K562 (cell line): ENCODE data around the gene IKBKE.

Experiments
- CTCF ChIP-seq, 3 experiments: IDR thresholded peaks in 2 of 3; conservative IDR thresholded peaks in 1 of 3; 2 replicates each; pipeline ENCODE4 v1.5.1; 2011 to 2012; ENCODE audit warnings: low read length in 3 of 3, mild to moderate bottlenecking in 3 of 3, control low read depth in 2 of 3, improper control_type of control experiment in 1 of 3, inconsistent platforms in 1 of 3, low read depth in 1 of 3, mixed read lengths in 1 of 3, moderate library complexity in 1 of 3; ENCODE audit not compliant: insufficient read depth in 2 of 3
- EGR1 ChIP-seq: fragments of 450-650 bp; conservative IDR thresholded peaks from 2 replicates; pipeline ENCODE4 v1.6.1; 2017; ENCODE audit warnings: mild to moderate bottlenecking
- KDM1A ChIP-seq, 2 experiments: fragments of 450-650 bp; IDR thresholded peaks; 2 replicates each; pipeline ENCODE4 v1.6.1; 2016; ENCODE audit warnings: mild to moderate bottlenecking in 2 of 2
- PCBP1 ChIP-seq: fragments of 200-400 bp; formaldehyde crosslinking; IDR thresholded peaks from 2 replicates; pipeline ENCODE4 v1.6.1; 2018; ENCODE audit warnings: mild to moderate bottlenecking, low read depth, low read length; ENCODE audit not compliant: poor library complexity, severe bottlenecking
- ZNF121 ChIP-seq: sonication (generic); formaldehyde crosslinking; conservative IDR thresholded peaks from 2 replicates; pipeline ENCODE4 v1.8.0; 2022; ENCODE audit warnings: missing genetic modification reagents
- ZSCAN29 ChIP-seq: fragments of 450-650 bp; IDR thresholded peaks from 2 replicates; pipeline ENCODE4 v1.6.1; 2017
- ZZZ3 ChIP-seq: fragments of 450-650 bp; IDR thresholded peaks from 2 replicates; pipeline ENCODE4 v1.6.1; 2016; ENCODE audit warnings: antibody characterized with exemption, mild to moderate bottlenecking, moderate library complexity
- TF ChIP-seq, protein P1 (sequence below): sonication (generic); formaldehyde crosslinking; IDR thresholded peaks from 2 replicates; pipeline ENCODE4 v1.8.1; 2022; ENCODE audit warnings: missing genetic modification reagents

DNA sequence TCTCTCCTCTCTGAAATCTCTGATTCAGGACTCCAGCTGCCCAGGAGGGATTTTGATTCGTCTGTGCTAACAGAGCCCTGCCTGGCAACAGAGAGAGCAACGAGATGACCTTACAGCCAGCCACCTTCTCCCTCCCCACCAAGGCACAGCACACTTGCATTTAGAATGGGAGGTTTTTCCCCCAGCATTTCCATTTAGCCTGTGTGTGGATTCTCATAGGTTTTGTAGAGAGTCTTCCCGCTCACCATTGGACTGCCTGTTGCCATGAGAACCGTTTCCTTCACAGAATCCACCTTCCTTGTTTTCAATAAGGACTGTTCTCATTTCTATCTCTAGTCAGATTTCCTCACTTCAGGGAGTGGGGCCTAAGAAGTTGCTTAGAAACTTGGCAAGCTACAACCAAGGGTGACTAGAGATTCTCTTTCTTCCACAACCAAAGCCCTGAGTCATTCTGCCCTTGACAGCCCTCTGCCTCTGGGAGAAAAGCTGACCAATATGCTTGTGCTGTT, 5.8 kb upstream of the IKBKE start:
- 0 out of 4 replicates have a peak, but pooled peaks of 1 of the 2 experiments have one; percentile 24 for TF ChIP-seq KDM1A (IDR thresholded peaks at IDR 0.05)
- TF ChIP-seq, protein P1, sequence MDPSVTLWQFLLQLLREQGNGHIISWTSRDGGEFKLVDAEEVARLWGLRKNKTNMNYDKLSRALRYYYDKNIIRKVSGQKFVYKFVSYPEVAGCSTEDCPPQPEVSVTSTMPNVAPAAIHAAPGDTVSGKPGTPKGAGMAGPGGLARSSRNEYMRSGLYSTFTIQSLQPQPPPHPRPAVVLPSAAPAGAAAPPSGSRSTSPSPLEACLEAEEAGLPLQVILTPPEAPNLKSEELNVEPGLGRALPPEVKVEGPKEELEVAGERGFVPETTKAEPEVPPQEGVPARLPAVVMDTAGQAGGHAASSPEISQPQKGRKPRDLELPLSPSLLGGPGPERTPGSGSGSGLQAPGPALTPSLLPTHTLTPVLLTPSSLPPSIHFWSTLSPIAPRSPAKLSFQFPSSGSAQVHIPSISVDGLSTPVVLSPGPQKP (CRISPR knock-in tag), result no peak
- TF ChIP-seq ZNF121 (CRISPR knock-in tag), result no peak
- no peak for TF ChIP-seq CTCF (IDR thresholded peaks at IDR 0.05 in 2 of 3, conservative IDR thresholded peaks at IDR 0.05 in 1 of 3; ENCODE audit: insufficient read depth in 2 of 3, low read depth in 1 of 3, low read length in 3 of 3)
- no peak for TF ChIP-seq EGR1
- TF ChIP-seq ZZZ3, result no peak
- TF ChIP-seq PCBP1, result no peak
- TF ChIP-seq ZSCAN29, result no peak
